SK-N-SH treated with all-trans-retinoic acid at 6 μM for 48 hours (cell line): Measurements from ENCODE around the gene MAPK7.

Experiments
- ATAC-seq: fragments of 200-7000 bp; cut with Tn5 transposase; 3 replicates; pipeline ENCODE4 v1.9.1; 2020; ENCODE audit warnings: mild to moderate bottlenecking, moderate library complexity
- ARNTL ChIP-seq: fragments of 450-650 bp; formaldehyde crosslinking; IDR thresholded peaks from 2 replicates; pipeline ENCODE4 v1.5.0; 2020; ENCODE audit warnings: low read depth, mild to moderate bottlenecking, moderate library complexity, borderline replicate concordance
- BACH2 ChIP-seq: fragments of 250-450 bp; sonication (Bioruptor Pico); IDR thresholded peaks from 2 replicates; pipeline ENCODE4 v1.9.0; 2021; ENCODE audit warnings: mild to moderate bottlenecking, borderline replicate concordance
- CSDC2 ChIP-seq: fragments of 250-450 bp; sonication (Bioruptor Pico); IDR thresholded peaks from 2 replicates; pipeline ENCODE4 v1.5.0; 2020; ENCODE audit warnings: mild to moderate bottlenecking, moderate library complexity
- ESRRG ChIP-seq: fragments of 250-450 bp; sonication (Bioruptor Pico); IDR thresholded peaks from 2 replicates; pipeline ENCODE4 v1.6.1; 2021; ENCODE audit warnings: mild to moderate bottlenecking
- GLIS3 ChIP-seq: fragments of 250-450 bp; sonication (Bioruptor Pico); IDR thresholded peaks from 2 replicates; pipeline ENCODE4 v1.5.0; 2020; ENCODE audit warnings: mild to moderate bottlenecking, moderate library complexity
- ISL1 ChIP-seq: fragments of 250-450 bp; sonication (Bioruptor Pico); IDR thresholded peaks from 2 replicates; pipeline ENCODE4 v2.1.2; 2022; ENCODE audit warnings: mild to moderate bottlenecking, moderate library complexity
- OSR1 ChIP-seq: fragments of 250-450 bp; sonication (Bioruptor Pico); IDR thresholded peaks from 2 replicates; pipeline ENCODE4 v1.8.0; 2022; ENCODE audit warnings: moderate library complexity, mild to moderate bottlenecking, inconsistent platforms
- PPARA ChIP-seq: fragments of 250-450 bp; sonication (Bioruptor Pico); IDR thresholded peaks from 2 replicates; pipeline ENCODE4 v1.5.0; 2020; ENCODE audit warnings: mild to moderate bottlenecking, borderline replicate concordance
- RARB ChIP-seq: fragments of 250-450 bp; sonication (Bioruptor Pico); IDR thresholded peaks from 2 replicates; pipeline ENCODE4 v1.8.0; 2021; ENCODE audit warnings: mild to moderate bottlenecking, moderate library complexity
- SNAI2 ChIP-seq: fragments of 250-450 bp; sonication (Bioruptor Pico); IDR thresholded peaks from 2 replicates; pipeline ENCODE4 v1.5.0; 2020; ENCODE audit warnings: mild to moderate bottlenecking, moderate library complexity
- TCF4 ChIP-seq: fragments of 250-450 bp; sonication (Bioruptor Pico); IDR thresholded peaks from 2 replicates; pipeline ENCODE4 v1.8.0; 2021; ENCODE audit warnings: mild to moderate bottlenecking, moderate library complexity, borderline replicate concordance
- TOX ChIP-seq: fragments of 250-450 bp; sonication (Bioruptor Pico); IDR thresholded peaks from 2 replicates; pipeline ENCODE4 v1.8.0; 2021; ENCODE audit warnings: mild to moderate bottlenecking, moderate library complexity, borderline replicate concordance
- ZC3H10 ChIP-seq: fragments of 250-450 bp; sonication (Bioruptor Pico); IDR thresholded peaks from 2 replicates; pipeline ENCODE4 v1.5.1; 2021; ENCODE audit warnings: mild to moderate bottlenecking, moderate library complexity
- ZFP3 ChIP-seq: fragments of 250-450 bp; sonication (Bioruptor Pico); IDR thresholded peaks from 2 replicates; pipeline ENCODE4 v1.5.0; 2020; ENCODE audit warnings: mild to moderate bottlenecking, moderate library complexity
- ZFP30 ChIP-seq: fragments of 450-650 bp; formaldehyde crosslinking; IDR thresholded peaks from 2 replicates; pipeline ENCODE4 v1.5.0; 2022; ENCODE audit warnings: mild to moderate bottlenecking, moderate library complexity
- ZNF565 ChIP-seq: fragments of 450-650 bp; formaldehyde crosslinking; conservative IDR thresholded peaks from 2 replicates; pipeline ENCODE4 v1.5.0; 2020; ENCODE audit warnings: low read depth, mild to moderate bottlenecking, moderate library complexity
- ZNF70 ChIP-seq: fragments of 450-650 bp; formaldehyde crosslinking; IDR thresholded peaks from 2 replicates; pipeline ENCODE4 v1.5.0; 2020; ENCODE audit warnings: mild to moderate bottlenecking, moderate library complexity
- ZNF8 ChIP-seq: fragments of 450-650 bp; formaldehyde crosslinking; IDR thresholded peaks from 2 replicates; pipeline ENCODE4 v1.5.0; 2020; ENCODE audit warnings: mild to moderate bottlenecking, moderate library complexity
- TF ChIP-seq, protein P1 (sequence below): fragments of 250-450 bp; sonication (Bioruptor Pico); IDR thresholded peaks from 2 replicates; pipeline ENCODE4 v1.8.0; 2021; ENCODE audit warnings: low read depth, mild to moderate bottlenecking, moderate library complexity, borderline replicate concordance
- TF ChIP-seq, protein P2 (sequence below): fragments of 250-450 bp; sonication (Bioruptor Pico); IDR thresholded peaks from 2 replicates; pipeline ENCODE4 v1.5.1; 2021; ENCODE audit warnings: mild to moderate bottlenecking, moderate library complexity
- TF ChIP-seq, protein P3 (sequence below): fragments of 250-450 bp; sonication (Bioruptor Pico); IDR thresholded peaks from 2 replicates; pipeline ENCODE4 v1.5.0; 2020; ENCODE audit warnings: mild to moderate bottlenecking, moderate library complexity
- TF ChIP-seq, protein P4 (sequence below): fragments of 250-450 bp; sonication (Bioruptor Pico); IDR thresholded peaks from 2 replicates; pipeline ENCODE4 v1.5.1; 2020; ENCODE audit warnings: low read depth, mild to moderate bottlenecking, moderate library complexity
- TF ChIP-seq, protein P5 (sequence below): fragments of 250-450 bp; sonication (Bioruptor Pico); IDR thresholded peaks from 2 replicates; pipeline ENCODE4 v1.8.0; 2020; ENCODE audit warnings: mild to moderate bottlenecking, moderate library complexity, borderline replicate concordance

Gene MAPK7

DNA sequence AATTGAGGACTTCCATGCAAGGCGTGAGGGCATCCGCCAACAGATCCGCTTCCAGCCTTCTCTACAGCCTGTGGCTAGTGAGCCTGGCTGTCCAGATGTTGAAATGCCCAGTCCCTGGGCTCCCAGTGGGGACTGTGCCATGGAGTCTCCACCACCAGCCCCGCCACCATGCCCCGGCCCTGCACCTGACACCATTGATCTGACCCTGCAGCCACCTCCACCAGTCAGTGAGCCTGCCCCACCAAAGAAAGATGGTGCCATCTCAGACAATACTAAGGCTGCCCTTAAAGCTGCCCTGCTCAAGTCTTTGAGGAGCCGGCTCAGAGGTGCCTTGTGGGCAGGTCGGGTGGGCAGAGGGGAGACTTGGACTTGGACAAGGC, 3.1 kb downstream of the MAPK7 start:
- TF ChIP-seq ZNF70 (CRISPR knock-in tag) (no peak), ZNF8 (CRISPR knock-in tag) (no peak)
- ATAC-seq: no peak

DNA sequence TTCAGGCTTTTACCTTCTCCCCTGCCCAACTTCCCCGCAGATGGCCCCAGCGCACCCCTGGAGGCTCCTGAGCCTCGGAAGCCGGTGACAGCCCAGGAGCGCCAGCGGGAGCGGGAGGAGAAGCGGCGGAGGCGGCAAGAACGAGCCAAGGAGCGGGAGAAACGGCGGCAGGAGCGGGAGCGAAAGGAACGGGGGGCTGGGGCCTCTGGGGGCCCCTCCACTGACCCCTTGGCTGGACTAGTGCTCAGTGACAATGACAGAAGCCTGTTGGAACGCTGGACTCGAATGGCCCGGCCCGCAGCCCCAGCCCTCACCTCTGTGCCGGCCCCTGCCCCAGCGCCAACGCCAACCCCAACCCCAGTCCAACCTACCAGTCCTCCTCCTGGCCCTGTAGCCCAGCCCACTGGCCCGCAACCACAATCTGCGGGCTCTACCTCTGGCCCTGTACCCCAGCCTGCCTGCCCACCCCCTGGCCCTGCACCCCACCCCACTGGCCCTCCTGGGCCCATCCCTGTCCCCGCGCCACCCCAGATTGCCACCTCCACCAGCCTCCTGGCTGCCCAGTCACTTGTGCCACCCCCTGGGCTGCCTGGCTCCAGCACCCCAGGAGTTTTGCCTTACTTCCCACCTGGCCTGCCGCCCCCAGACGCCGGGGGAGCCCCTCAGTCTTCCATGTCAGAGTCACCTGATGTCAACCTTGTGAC, 3.6 kb downstream of the MAPK7 start:
- no peak for ATAC-seq
- TF ChIP-seq ISL1 (CRISPR knock-in tag): no peak
- TF ChIP-seq, protein P1, sequence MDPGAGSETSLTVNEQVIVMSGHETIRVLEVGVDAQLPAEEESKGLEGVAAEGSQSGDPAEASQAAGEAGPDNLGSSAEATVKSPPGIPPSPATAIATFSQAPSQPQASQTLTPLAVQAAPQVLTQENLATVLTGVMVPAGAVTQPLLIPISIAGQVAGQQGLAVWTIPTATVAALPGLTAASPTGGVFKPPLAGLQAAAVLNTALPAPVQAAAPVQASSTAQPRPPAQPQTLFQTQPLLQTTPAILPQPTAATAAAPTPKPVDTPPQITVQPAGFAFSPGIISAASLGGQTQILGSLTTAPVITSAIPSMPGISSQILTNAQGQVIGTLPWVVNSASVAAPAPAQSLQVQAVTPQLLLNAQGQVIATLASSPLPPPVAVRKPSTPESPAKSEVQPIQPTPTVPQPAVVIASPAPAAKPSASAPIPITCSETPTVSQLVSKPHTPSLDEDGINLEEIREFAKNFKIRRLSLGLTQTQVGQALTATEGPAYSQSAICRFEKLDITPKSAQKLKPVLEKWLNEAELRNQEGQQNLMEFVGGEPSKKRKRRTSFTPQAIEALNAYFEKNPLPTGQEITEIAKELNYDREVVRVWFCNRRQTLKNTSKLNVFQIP (CRISPR knock-in tag): no peak
- TF ChIP-seq, protein P2, sequence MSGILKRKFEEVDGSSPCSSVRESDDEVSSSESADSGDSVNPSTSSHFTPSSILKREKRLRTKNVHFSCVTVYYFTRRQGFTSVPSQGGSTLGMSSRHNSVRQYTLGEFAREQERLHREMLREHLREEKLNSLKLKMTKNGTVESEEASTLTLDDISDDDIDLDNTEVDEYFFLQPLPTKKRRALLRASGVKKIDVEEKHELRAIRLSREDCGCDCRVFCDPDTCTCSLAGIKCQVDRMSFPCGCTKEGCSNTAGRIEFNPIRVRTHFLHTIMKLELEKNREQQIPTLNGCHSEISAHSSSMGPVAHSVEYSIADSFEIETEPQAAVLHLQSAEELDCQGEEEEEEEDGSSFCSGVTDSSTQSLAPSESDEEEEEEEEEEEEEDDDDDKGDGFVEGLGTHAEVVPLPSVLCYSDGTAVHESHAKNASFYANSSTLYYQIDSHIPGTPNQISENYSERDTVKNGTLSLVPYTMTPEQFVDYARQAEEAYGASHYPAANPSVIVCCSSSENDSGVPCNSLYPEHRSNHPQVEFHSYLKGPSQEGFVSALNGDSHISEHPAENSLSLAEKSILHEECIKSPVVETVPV: no peak
- TF ChIP-seq SNAI2 (CRISPR knock-in tag): no peak
- TF ChIP-seq TOX (CRISPR knock-in tag): no peak
- TF ChIP-seq ZC3H10 (CRISPR knock-in tag): no peak
- no peak for TF ChIP-seq RARB
- no peak for TF ChIP-seq ZFP3 (CRISPR knock-in tag)
- TF ChIP-seq TCF4 (CRISPR knock-in tag): no peak
- TF ChIP-seq ZNF70 (CRISPR knock-in tag): no peak
- no peak for TF ChIP-seq PPARA (CRISPR knock-in tag)
- no peak for TF ChIP-seq BACH2 (CRISPR knock-in tag)
- TF ChIP-seq GLIS3 (CRISPR knock-in tag): no peak

DNA sequence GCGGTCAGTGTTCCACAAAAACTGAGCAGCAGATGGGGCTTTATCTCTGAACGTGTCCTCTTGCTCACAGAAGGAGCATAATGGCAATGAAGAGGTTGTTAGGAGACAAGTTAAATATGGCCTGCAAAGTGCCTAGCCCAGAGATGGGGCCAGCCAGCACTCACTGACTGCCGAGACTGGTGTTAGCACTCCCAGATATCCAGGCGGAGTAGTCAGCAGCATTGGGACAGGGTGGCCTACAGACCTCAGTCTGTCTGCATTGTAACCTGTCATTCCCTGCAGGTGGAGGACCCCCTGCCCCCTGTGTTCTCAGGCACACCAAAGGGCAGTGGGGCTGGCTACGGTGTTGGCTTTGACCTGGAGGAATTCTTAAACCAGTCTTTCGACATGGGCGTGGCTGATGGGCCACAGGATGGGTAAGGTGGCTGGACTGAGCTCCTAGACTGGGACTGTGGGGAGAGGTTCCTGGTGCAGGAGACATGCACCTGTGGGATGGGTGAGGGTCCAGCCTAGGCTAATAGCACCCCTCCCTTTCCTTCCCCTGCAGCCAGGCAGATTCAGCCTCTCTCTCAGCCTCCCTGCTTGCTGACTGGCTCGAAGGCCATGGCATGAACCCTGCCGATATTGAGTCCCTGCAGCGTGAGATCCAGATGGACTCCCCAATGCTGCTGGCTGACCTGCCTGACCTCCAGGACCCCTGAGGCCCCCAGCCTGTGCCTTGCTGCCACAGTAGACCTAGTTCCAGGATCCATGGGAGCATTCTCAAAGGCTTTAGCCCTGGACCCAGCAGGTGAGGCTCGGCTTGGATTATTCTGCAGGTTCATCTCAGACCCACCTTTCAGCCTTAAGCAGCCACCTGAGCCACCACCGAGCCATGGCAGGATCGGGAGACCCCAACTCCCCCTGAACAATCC, 4.5 kb downstream of the MAPK7 start:
- no peak for ATAC-seq
- no peak for TF ChIP-seq OSR1 (CRISPR knock-in tag)
- TF ChIP-seq ZFP3 (CRISPR knock-in tag): no peak
- TF ChIP-seq ZC3H10 (CRISPR knock-in tag): no peak
- TF ChIP-seq ZFP30 (CRISPR knock-in tag): no peak
- TF ChIP-seq, protein P3, sequence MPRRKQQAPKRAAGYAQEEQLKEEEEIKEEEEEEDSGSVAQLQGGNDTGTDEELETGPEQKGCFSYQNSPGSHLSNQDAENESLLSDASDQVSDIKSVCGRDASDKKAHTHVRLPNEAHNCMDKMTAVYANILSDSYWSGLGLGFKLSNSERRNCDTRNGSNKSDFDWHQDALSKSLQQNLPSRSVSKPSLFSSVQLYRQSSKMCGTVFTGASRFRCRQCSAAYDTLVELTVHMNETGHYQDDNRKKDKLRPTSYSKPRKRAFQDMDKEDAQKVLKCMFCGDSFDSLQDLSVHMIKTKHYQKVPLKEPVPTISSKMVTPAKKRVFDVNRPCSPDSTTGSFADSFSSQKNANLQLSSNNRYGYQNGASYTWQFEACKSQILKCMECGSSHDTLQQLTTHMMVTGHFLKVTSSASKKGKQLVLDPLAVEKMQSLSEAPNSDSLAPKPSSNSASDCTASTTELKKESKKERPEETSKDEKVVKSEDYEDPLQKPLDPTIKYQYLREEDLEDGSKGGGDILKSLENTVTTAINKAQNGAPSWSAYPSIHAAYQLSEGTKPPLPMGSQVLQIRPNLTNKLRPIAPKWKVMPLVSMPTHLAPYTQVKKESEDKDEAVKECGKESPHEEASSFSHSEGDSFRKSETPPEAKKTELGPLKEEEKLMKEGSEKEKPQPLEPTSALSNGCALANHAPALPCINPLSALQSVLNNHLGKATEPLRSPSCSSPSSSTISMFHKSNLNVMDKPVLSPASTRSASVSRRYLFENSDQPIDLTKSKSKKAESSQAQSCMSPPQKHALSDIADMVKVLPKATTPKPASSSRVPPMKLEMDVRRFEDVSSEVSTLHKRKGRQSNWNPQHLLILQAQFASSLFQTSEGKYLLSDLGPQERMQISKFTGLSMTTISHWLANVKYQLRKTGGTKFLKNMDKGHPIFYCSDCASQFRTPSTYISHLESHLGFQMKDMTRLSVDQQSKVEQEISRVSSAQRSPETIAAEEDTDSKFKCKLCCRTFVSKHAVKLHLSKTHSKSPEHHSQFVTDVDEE (CRISPR knock-in tag): no peak
- no peak for TF ChIP-seq ARNTL (CRISPR knock-in tag)
- TF ChIP-seq CSDC2 (CRISPR knock-in tag): no peak
- no peak for TF ChIP-seq BACH2 (CRISPR knock-in tag)
- TF ChIP-seq ISL1 (CRISPR knock-in tag): no peak
- TF ChIP-seq, protein P4, sequence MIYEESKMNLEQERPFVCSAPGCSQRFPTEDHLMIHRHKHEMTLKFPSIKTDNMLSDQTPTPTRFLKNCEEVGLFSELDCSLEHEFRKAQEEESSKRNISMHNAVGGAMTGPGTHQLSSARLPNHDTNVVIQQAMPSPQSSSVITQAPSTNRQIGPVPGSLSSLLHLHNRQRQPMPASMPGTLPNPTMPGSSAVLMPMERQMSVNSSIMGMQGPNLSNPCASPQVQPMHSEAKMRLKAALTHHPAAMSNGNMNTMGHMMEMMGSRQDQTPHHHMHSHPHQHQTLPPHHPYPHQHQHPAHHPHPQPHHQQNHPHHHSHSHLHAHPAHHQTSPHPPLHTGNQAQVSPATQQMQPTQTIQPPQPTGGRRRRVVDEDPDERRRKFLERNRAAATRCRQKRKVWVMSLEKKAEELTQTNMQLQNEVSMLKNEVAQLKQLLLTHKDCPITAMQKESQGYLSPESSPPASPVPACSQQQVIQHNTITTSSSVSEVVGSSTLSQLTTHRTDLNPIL (CRISPR knock-in tag): no peak
- TF ChIP-seq, protein P2: no peak
- TF ChIP-seq, protein P5, sequence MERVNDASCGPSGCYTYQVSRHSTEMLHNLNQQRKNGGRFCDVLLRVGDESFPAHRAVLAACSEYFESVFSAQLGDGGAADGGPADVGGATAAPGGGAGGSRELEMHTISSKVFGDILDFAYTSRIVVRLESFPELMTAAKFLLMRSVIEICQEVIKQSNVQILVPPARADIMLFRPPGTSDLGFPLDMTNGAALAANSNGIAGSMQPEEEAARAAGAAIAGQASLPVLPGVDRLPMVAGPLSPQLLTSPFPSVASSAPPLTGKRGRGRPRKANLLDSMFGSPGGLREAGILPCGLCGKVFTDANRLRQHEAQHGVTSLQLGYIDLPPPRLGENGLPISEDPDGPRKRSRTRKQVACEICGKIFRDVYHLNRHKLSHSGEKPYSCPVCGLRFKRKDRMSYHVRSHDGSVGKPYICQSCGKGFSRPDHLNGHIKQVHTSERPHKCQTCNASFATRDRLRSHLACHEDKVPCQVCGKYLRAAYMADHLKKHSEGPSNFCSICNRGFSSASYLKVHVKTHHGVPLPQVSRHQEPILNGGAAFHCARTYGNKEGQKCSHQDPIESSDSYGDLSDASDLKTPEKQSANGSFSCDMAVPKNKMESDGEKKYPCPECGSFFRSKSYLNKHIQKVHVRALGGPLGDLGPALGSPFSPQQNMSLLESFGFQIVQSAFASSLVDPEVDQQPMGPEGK (CRISPR knock-in tag): no peak
- TF ChIP-seq ESRRG (CRISPR knock-in tag): no peak
- TF ChIP-seq GLIS3 (CRISPR knock-in tag): no peak
- no peak for TF ChIP-seq SNAI2 (CRISPR knock-in tag)
- TF ChIP-seq ZNF565 (CRISPR knock-in tag): no peak
- TF ChIP-seq RARB: no peak
- no peak for TF ChIP-seq TCF4 (CRISPR knock-in tag)
- TF ChIP-seq ZNF70 (CRISPR knock-in tag): no peak
- TF ChIP-seq PPARA (CRISPR knock-in tag): no peak
